H1 (cell line): ENCODE results near the gene CEP68. TPM values are rescaled to one million over a fixed set of nuclear protein-coding genes. Genes with fewer than 3 reads are reported as not detected.

Experiments
- JUN ChIP-seq: IDR thresholded peaks from 2 replicates; pipeline ENCODE4 v1.6.1; 2011; ENCODE audit warnings: low read depth, mild to moderate bottlenecking, improper control_type of control experiment, low read length
- JUND ChIP-seq: IDR thresholded peaks from 2 replicates; pipeline ENCODE4 v1.6.1; 2011; ENCODE audit warnings: mild to moderate bottlenecking, improper control_type of control experiment, low read length
- polyA plus RNA-seq, 7 experiments: library from polyadenylated mRNA; depleted of rRNA in 3 of 7; stranded (reverse) in 5 of 7; unstranded in 2 of 7; fragments of >200 nt in 5 of 7; fragments of 200-250 nt in 2 of 7; gene quantifications; 1 replicate in 5 of 7; 2 replicates in 1 of 7; 4 replicates in 1 of 7; pipeline versions ENCODE4 v1.2.1 to v1.2.3, GENCODE V29; 2011 to 2013; ENCODE audit warnings: missing spikeins in 2 of 7, mixed read lengths in 2 of 7
- total RNA-seq: library from RNA; stranded (reverse); fragmentation: NEBNext Ultra II Directional; extraction: Animal tissue kit (Norgen Biotek cat#: 25700); gene quantifications from 2 replicates; pipeline ENCODE4 v1.2.1, GENCODE V29; 2021

Gene CEP68
- total and polyA plus RNA-seq, 2 of the 8 experiments (the other 6 are each of a cell fraction or from before 2014, with no cell fraction given): 23.2 to 24.7 TPM

GRCh38 chr2:65059071-65059470 is 2.9 kb downstream of the CEP68 start (continued):
- TF ChIP-seq JUND: no peak
- no peak for TF ChIP-seq JUN
- TF ChIP-seq, all 59 proteins: peak for 0
